OCI-LY1 (cell line): ENCODE measurements around the gene CACNA2D3.

Experiments
- H2AFZ ChIP-seq: fragments of 200-600 bp; sonication (generic), shearing (Covaris generic); 2 replicates; pipeline ENCODE4 v1.6.0; 2014; ENCODE audit warnings: antibody characterized with exemption, mild to moderate bottlenecking, low read length
- H3F3A ChIP-seq: fragments of 200-600 bp; sonication (generic), shearing (Covaris generic); 2 replicates; pipeline ENCODE4 v1.6.0; 2014; ENCODE audit warnings: mild to moderate bottlenecking, antibody characterized with exemption, low read length, moderate library complexity; ENCODE audit not compliant: insufficient read depth
- H3K27ac ChIP-seq: fragments of 200-600 bp; sonication (generic); 2 replicates; pipeline ENCODE4 v1.5.1; 2014; ENCODE audit warnings: low read length, mixed run types, mild to moderate bottlenecking, low read depth; ENCODE audit not compliant: poor library complexity, severe bottlenecking
- H3K27me3 ChIP-seq: fragments of 200-600 bp; sonication (generic); 2 replicates; pipeline ENCODE4 v1.6.0; 2014; ENCODE audit warnings: antibody characterized with exemption, mild to moderate bottlenecking, low read length, moderate library complexity; ENCODE audit not compliant: insufficient read depth
- H3K36me3 ChIP-seq: fragments of 200-600 bp; sonication (generic); 2 replicates; pipeline ENCODE4 v1.6.1; 2014; ENCODE audit warnings: mild to moderate bottlenecking, antibody characterized with exemption, low read length, moderate library complexity, mixed read lengths; ENCODE audit not compliant: insufficient read depth
- H3K4me1 ChIP-seq: fragments of 200-600 bp; sonication (generic); 2 replicates; pipeline ENCODE4 v1.5.1; 2014; ENCODE audit warnings: mild to moderate bottlenecking, low read length, moderate library complexity; ENCODE audit not compliant: insufficient read depth, severe bottlenecking
- H3K4me2 ChIP-seq: fragments of 200-600 bp; sonication (generic), shearing (Covaris generic); 2 replicates; pipeline ENCODE4 v1.6.1; 2014; ENCODE audit warnings: low read length
- H3K4me3 ChIP-seq: fragments of 200-600 bp; sonication (generic); 2 replicates; pipeline ENCODE4 v1.5.1; 2014; ENCODE audit warnings: low read length, low read depth, mild to moderate bottlenecking, mixed read lengths; ENCODE audit not compliant: poor library complexity, severe bottlenecking
- H3K79me2 ChIP-seq: fragments of 200-600 bp; shearing (Covaris generic); 2 replicates; pipeline ENCODE4 v1.6.1; 2016; ENCODE audit warnings: mixed run types, low read length, mixed read lengths; ENCODE audit not compliant: insufficient read depth
- H3K9ac ChIP-seq: fragments of 200-600 bp; sonication (generic), shearing (Covaris generic); 2 replicates; pipeline ENCODE4 v1.6.1; 2014; ENCODE audit warnings: mild to moderate bottlenecking, low read length, mixed read lengths
- H3K9me2 ChIP-seq: fragments of 200-600 bp; sonication (generic), shearing (Covaris generic); 2 replicates; pipeline ENCODE4 v1.6.1; 2014; ENCODE audit warnings: low read depth, mild to moderate bottlenecking, low read length, mixed read lengths
- H3K9me3 ChIP-seq: fragments of 200-600 bp; shearing (Covaris generic); 2 replicates; pipeline ENCODE4 v1.6.1; 2014; ENCODE audit warnings: low read length, mixed read lengths
- H4K20me1 ChIP-seq: fragments of 200-600 bp; sonication (generic), shearing (Covaris generic); 2 replicates; pipeline ENCODE4 v1.6.0; 2016; ENCODE audit warnings: mild to moderate bottlenecking, low read length; ENCODE audit not compliant: insufficient read depth
- EZH2 ChIP-seq: fragments of 200-600 bp; sonication (generic), shearing (Covaris generic); IDR thresholded peaks from 2 replicates; pipeline ENCODE4 v1.8.0; 2017; ENCODE audit warnings: borderline replicate concordance, mixed run types, mild to moderate bottlenecking, antibody characterized with exemption, low read length, moderate library complexity, mixed read lengths
- TF ChIP-seq, protein P1 (sequence below): fragments of 200-600 bp; sonication (generic), shearing (Covaris generic); IDR thresholded peaks from 2 replicates; pipeline ENCODE4 v1.5.1; 2017; ENCODE audit warnings: mild to moderate bottlenecking, antibody characterized with exemption, low read length, moderate library complexity, mixed read lengths

Gene CACNA2D3

DNA sequence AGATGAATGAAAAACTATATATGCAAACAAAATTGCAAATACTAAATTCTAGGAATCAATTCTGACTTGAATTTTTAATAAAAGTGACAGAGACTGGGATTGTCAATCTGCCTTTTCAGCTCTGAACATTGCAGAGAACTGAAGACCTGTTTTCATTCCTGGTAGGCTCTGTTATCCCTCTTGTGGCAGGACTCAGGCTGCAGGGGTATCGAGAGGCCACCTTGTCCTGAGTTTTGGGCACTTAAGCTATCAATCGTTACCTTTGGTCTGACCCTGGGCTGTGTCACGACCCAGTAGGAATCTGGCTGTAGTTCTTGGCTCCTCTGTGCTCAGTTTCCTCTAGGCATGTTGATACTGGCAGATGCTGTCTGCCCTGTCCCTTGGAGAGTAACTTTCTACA is 238.0 kb downstream of the CACNA2D3 start:
- no peak for TF ChIP-seq EZH2
- TF ChIP-seq, protein P1, sequence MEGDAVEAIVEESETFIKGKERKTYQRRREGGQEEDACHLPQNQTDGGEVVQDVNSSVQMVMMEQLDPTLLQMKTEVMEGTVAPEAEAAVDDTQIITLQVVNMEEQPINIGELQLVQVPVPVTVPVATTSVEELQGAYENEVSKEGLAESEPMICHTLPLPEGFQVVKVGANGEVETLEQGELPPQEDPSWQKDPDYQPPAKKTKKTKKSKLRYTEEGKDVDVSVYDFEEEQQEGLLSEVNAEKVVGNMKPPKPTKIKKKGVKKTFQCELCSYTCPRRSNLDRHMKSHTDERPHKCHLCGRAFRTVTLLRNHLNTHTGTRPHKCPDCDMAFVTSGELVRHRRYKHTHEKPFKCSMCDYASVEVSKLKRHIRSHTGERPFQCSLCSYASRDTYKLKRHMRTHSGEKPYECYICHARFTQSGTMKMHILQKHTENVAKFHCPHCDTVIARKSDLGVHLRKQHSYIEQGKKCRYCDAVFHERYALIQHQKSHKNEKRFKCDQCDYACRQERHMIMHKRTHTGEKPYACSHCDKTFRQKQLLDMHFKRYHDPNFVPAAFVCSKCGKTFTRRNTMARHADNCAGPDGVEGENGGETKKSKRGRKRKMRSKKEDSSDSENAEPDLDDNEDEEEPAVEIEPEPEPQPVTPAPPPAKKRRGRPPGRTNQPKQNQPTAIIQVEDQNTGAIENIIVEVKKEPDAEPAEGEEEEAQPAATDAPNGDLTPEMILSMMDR = no peak
- H3K9ac ChIP-seq = no peak overlapping the region
- H2AFZ ChIP-seq = no peak overlapping the region
- no peak overlapping the region for H3K4me3 ChIP-seq
- H3K9me2 ChIP-seq = no peaks in the 10 kb centered on the region
- no peaks in the 10 kb centered on the region for H3K36me3 ChIP-seq
- H3K9me3 ChIP-seq = no peaks in the 10 kb centered on the region
- H3K4me1 ChIP-seq = no peaks in the 10 kb centered on the region
- no peak overlapping the region for H3K27ac ChIP-seq
- H3K79me2 ChIP-seq = no peaks in the 10 kb centered on the region
- no peaks in the 10 kb centered on the region for H3F3A ChIP-seq
- no peak overlapping the region for H3K4me2 ChIP-seq
- no peaks in the 10 kb centered on the region for H3K27me3 ChIP-seq
- H4K20me1 ChIP-seq = no peaks in the 10 kb centered on the region

- no peaks in the 10 kb centered on the region for H3K36me3 ChIP-seq
- no peaks in the 10 kb centered on the region for H3K9me2 ChIP-seq
- H3K4me3 ChIP-seq = no peak overlapping the region
- H3K4me2 ChIP-seq = no peak overlapping the region
- H3K4me1 ChIP-seq = no peaks in the 10 kb centered on the region
- H4K20me1 ChIP-seq = no peaks in the 10 kb centered on the region
- no peak overlapping the region for H3K27ac ChIP-seq
- no peak for TF ChIP-seq EZH2
- TF ChIP-seq, protein P1 = no peak
- no peaks in the 10 kb centered on the region for H3K79me2 ChIP-seq
- no peaks in the 10 kb centered on the region for H3K27me3 ChIP-seq
- H2AFZ ChIP-seq = no peak overlapping the region
- H3K9ac ChIP-seq = no peak overlapping the region
- H3K9me3 ChIP-seq = no peaks in the 10 kb centered on the region
- no peaks in the 10 kb centered on the region for H3F3A ChIP-seq
These were observed 239.5 kb downstream of the CACNA2D3 start for GRCh38 chr3:54361746-54362283.

- Histone ChIP-seq H3K4me1 (no peaks in the 10 kb centered on the region), H3K27me3 (no peaks in the 10 kb centered on the region), H3K27ac (no peak overlapping the region), H3K9me2 (no peaks in the 10 kb centered on the region), H3F3A (no peaks in the 10 kb centered on the region), H3K79me2 (no peaks in the 10 kb centered on the region), H2AFZ (no peak overlapping the region), H3K36me3 (no peaks in the 10 kb centered on the region), H3K9ac (no peak overlapping the region), H4K20me1 (no peaks in the 10 kb centered on the region), H3K9me3 (no peaks in the 10 kb centered on the region), H3K4me2 (no peak overlapping the region), H3K4me3 (no peak overlapping the region)
- TF ChIP-seq, protein P1 = no peak
- no peak for TF ChIP-seq EZH2
These were observed 243.8 kb downstream of the CACNA2D3 start for GRCh38 chr3:54366007-54366750.
